Stimulated activated CD4-positive, alpha-beta T cell treated with anti-CD3 and anti-CD28 coated beads, TNF-alpha, amount 100 ng/mL, for 24 hours (primary cell): Measurements from ENCODE around the gene USP43.
"Not testable (repeated sequence)": the region's sequence is repeated elsewhere in the genome, so short reads cannot be mapped to it uniquely, and the experiment has no call there.

Source experiments
- DNase-seq, 3 experiments: peaks; one replicate each; pipeline ENCODE4 v3.0.0-alpha.2; 2020; ENCODE audit warnings: low read depth in 3 of 3

USP43 gene, protein sequence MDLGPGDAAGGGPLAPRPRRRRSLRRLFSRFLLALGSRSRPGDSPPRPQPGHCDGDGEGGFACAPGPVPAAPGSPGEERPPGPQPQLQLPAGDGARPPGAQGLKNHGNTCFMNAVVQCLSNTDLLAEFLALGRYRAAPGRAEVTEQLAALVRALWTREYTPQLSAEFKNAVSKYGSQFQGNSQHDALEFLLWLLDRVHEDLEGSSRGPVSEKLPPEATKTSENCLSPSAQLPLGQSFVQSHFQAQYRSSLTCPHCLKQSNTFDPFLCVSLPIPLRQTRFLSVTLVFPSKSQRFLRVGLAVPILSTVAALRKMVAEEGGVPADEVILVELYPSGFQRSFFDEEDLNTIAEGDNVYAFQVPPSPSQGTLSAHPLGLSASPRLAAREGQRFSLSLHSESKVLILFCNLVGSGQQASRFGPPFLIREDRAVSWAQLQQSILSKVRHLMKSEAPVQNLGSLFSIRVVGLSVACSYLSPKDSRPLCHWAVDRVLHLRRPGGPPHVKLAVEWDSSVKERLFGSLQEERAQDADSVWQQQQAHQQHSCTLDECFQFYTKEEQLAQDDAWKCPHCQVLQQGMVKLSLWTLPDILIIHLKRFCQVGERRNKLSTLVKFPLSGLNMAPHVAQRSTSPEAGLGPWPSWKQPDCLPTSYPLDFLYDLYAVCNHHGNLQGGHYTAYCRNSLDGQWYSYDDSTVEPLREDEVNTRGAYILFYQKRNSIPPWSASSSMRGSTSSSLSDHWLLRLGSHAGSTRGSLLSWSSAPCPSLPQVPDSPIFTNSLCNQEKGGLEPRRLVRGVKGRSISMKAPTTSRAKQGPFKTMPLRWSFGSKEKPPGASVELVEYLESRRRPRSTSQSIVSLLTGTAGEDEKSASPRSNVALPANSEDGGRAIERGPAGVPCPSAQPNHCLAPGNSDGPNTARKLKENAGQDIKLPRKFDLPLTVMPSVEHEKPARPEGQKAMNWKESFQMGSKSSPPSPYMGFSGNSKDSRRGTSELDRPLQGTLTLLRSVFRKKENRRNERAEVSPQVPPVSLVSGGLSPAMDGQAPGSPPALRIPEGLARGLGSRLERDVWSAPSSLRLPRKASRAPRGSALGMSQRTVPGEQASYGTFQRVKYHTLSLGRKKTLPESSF

GRCh38 chr17:9644910-9645751 is at the start of gene USP43:
Gene USP43 (plus strand): TSS chr17:9645517. CDS start chr17:9645633, 116 bp downstream.
- peak in 1 of 3 experiments; percentile 32 for DNase-seq

GRCh38 chr17:9597638-9598037 is 47.7 kb upstream of the USP43 start:
- DNase-seq, result not testable (repeated sequence)

DNA sequence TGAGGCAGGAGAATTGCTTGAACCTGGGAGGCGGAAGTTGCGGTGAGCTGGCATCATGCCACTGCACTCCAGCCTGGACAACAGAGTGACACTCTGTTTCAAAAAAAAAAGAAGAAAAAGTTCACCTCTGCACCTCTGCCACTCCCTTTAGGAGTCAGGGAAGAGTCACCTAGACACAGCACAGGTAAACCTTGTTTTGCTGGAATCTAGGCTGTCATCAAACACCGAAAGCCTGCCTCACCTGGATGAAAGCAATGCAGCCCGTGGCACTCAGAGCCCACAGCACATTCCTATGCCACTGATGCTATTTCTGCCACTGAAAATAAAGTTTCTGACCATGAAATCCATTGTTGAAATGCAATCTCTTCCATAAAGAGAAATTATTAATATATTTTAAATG is 46.7 kb upstream of the USP43 start:
- no peak for DNase-seq

- DNase-seq, result not testable (repeated sequence)
Observed at GRCh38 chr17:9604583-9604982, 40.7 kb upstream of the USP43 start.

- no peak for DNase-seq
Observed at GRCh38 chr17:9606453-9606852, 38.9 kb upstream of the USP43 start.

- DNase-seq, result not testable (repeated sequence)
Observed at GRCh38 chr17:9607058-9607457, 38.3 kb upstream of the USP43 start.

- DNase-seq, result no peak
Observed at GRCh38 chr17:9611557-9611956, 33.8 kb upstream of the USP43 start.

GRCh38 chr17:9612006-9612405 is 33.3 kb upstream of the USP43 start:
- DNase-seq, result no peak

GRCh38 chr17:9615486-9615885 is 29.8 kb upstream of the USP43 start:
- DNase-seq, result no peak

GRCh38 chr17:9622961-9623360 is 22.4 kb upstream of the USP43 start:
- no peak for DNase-seq

- DNase-seq, result no peak
Observed at GRCh38 chr17:9628509-9628908, 16.8 kb upstream of the USP43 start.

GRCh38 chr17:9632741-9633140 is 12.6 kb upstream of the USP43 start:
- DNase-seq, result no peak

DNA sequence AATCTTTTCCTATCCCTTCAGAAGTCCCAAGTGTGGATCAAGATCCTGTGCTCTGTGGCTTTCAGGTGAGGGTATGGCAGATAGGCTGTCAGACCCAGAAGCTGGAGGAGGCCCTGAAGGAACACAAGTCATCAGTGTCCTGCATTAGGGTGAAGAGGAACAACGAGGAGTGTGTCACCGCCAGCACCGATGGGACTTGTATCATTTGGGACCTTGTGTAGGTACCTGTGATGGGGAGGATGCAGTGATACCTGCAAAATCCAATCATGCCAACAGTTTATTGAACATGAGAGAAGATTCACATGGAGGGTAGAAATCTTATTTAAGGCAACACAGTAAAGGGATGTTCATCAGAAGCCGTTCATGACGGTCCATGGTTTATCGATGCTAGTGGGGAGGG is 10.0 kb upstream of the USP43 start:
- no peak for DNase-seq

- DNase-seq, result no peak
Observed at GRCh38 chr17:9636501-9636900, 8.8 kb upstream of the USP43 start.

DNA sequence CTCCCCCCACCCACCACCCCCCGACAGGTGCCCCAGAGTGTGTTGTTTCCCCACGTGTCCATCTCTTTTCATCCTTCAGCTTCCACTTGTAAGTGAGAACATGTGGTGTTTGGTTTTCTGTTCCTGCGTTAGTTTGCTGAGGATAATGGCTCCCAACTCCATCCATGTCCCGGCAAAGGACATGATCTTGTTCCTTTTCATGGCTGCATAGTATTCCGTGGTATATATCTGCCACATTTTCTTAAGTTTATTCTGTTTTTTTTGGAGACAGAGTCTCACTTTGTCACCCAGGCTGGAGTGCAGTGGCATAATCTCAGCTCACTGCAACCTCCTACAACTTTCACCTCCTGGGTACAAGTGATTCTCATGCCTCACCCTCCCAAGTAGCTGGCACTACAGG is 4.9 kb upstream of the USP43 start:
- DNase-seq, result not testable (repeated sequence)

DNA sequence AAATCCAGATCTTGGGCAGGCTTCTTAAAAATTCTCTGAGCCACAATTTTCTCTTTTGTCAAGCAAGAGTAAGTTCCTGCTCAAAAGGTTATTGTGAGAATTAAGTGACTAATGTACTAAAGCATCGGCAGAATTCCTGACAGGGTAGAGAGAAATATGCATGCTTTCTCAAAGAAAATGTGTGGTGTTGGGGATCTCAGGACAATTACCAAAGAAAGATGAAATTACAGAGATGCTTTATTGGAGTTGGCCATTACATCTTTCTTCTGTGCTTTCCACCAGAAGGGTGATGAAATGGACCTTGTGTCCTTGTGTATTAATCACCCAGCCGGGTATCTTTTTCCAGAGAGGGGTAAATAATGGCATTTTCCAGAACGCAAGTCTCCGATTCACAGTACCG is 1.7 kb upstream of the USP43 start:
- DNase-seq, result no peak

- peak in 1 of 3 experiments; percentile 32 for DNase-seq
Observed at GRCh38 chr17:9645851-9646545, 681 bp downstream of the USP43 start.

- DNase-seq, result no peak
Observed at GRCh38 chr17:9646546-9646885, 1.2 kb downstream of the USP43 start.

- DNase-seq, result no peak
Observed at GRCh38 chr17:9647014-9647413, 1.7 kb downstream of the USP43 start.

GRCh38 chr17:9648521-9649110 is 3.3 kb downstream of the USP43 start:
- DNase-seq, result no peak
